Measurements from ENCODE around the gene ATOX1.

ATOX1 gene

DNA sequence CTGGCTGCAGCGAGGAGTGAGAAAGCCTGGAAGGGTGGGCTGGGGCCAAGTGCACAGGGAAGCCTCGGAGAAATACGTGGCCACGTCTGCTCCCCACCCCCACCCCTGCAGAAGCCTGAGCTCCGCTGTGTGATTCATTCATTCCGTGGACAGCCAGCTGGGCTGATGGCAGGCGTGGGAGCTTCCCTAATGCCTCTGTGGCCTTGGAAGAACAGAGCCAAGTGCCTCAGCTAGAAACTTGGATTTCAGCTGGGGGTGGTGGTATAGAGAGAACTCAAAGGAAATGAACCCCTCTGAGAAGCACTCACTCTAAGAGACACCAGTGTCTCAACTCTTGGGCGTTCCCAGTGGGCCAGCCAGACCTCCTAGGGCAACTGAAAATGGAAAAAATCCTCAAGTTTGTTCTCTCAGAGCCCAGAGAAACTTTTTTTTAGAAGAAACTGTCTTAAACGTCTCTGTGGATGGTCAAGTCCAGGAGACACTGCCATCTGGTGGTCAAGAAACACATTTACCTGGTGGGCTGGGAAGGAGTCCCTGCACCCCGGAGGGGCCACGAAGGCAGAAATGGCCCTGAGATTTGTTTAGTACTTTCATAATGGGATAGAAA, 18.0 kb downstream of the ATOX1 start:
- H3K4me3 ChIP-seq (ENCODE audit: low read depth, low read length): peak overlapping the region; percentile 39
- peak; percentile 88 for DNase-seq (ENCODE audit: low read depth, low spot score)
- peak; percentile 57 for TF ChIP-seq CTCF (IDR thresholded peaks at IDR 0.05; ENCODE audit: insufficient read depth, low read length, missing control alignments)
- CTCF ChIA-PET: interaction anchor here (0.7 to 22.0 kb wide), 28 partner anchors 9 to 422 kb away, joined by 3 to 652 read pairs (median 5); partner anchors contain the start of genes SLC36A1 and SPARC
- POLR2A ChIA-PET: interaction anchor here (0.6 to 8.4 kb wide), 15 partner anchors 9 to 293 kb away, joined by 3 to 383 read pairs (median 16); partner anchors contain the start of genes G3BP1, SLC36A1 and SPARC

DNA sequence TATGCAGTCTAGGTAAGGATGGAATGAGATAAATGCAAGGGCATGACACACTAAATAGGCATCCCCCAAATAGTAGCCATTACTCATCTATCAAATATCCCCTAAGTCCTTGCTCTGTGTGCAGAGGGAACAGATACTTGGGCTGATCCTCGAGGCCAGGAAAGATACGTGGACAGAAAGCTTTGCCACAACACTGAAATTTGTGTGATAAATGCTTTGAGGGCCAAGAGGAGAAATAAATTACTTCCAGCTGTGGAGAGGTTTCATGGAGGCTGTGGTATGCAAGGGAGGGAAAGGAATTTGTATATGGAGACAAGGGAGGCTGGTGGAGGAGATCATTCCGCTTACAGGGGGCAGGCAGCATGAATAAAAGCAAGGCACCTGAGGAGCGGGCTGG, 18.5 kb downstream of the ATOX1 start:
- ChIA-PET POLR2A (interaction anchor here (0.7 to 8.4 kb wide), 16 partner anchors 9 to 292 kb away, joined by 3 to 383 read pairs (median 12); partner anchors contain the start of genes G3BP1, SLC36A1 and SPARC), CTCF (interaction anchor here (0.7 to 22.0 kb wide), 23 partner anchors 8 to 421 kb away, joined by 3 to 652 read pairs (median 6); partner anchors contain the start of genes SLC36A1 and SPARC)
- peak; percentile 95 for DNase-seq (ENCODE audit: low read depth, low spot score)
- peak overlapping the region; percentile 37 for H3K4me3 ChIP-seq (ENCODE audit: low read depth, low read length)
- TF ChIP-seq CTCF (IDR thresholded peaks at IDR 0.05; ENCODE audit: insufficient read depth, low read length, missing control alignments): no peak

DNA sequence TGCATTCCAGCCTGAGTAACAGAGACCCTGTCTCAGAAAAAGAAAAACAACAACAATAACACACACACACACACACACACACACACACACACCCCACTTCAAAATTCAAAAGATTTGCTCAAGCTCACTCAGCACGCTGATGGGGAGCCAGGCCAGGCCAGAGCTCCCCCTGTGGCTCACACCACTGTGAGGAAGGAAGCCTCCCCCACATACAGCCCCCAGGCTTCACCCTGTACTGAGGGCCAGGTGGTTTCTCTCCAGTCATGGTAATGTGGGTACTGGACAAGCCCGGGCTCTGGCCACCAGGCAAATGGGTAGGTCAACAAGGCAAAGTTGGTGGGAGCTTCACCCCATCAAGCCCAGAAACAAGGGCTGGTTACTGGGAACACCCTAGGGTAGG, 19.0 kb downstream of the ATOX1 start:
- no peak overlapping the region for H3K4me3 ChIP-seq (ENCODE audit: low read depth, low read length)
- no peak for DNase-seq (ENCODE audit: low read depth, low spot score)
- TF ChIP-seq CTCF (IDR thresholded peaks at IDR 0.05; ENCODE audit: insufficient read depth, low read length, missing control alignments): no peak
- CTCF ChIA-PET: interaction anchor here (1.0 to 22.0 kb wide), 14 partner anchors 8 to 292 kb away, joined by 3 to 652 read pairs (median 9); partner anchors contain the start of genes SLC36A1 and SPARC
- POLR2A ChIA-PET: interaction anchor here (0.7 to 8.4 kb wide), 15 partner anchors 9 to 292 kb away, joined by 3 to 383 read pairs (median 16); partner anchors contain the start of genes G3BP1, SLC36A1 and SPARC

GRCh38 chr5:151738125-151738848, 20.1 kb downstream of the ATOX1 start:
- DNase-seq (ENCODE audit: low read depth, low spot score): no peak
- no peak overlapping the region for H3K4me3 ChIP-seq (ENCODE audit: low read depth, low read length)
- CTCF ChIA-PET: interaction anchor here (1.3 to 22.0 kb wide), 7 partner anchors 10 to 76 kb away, joined by 3 to 652 read pairs (median 6); no protein-coding TSS in a partner anchor
- no peak for TF ChIP-seq CTCF (IDR thresholded peaks at IDR 0.05; ENCODE audit: insufficient read depth, low read length, missing control alignments)
- POLR2A ChIA-PET: interaction anchor here (0.8 to 8.4 kb wide), 6 partner anchors 18 to 79 kb away, joined by 3 to 383 read pairs (median 109); partner anchors contain the start of gene SPARC

GRCh38 chr5:151737431-151737830, 21.0 kb downstream of the ATOX1 start:
- no peak for TF ChIP-seq CTCF (IDR thresholded peaks at IDR 0.05; ENCODE audit: insufficient read depth, low read length, missing control alignments)
- CTCF ChIA-PET: interaction anchor here (1.1 to 22.0 kb wide), 4 partner anchors 19 to 76 kb away, joined by 3 to 652 read pairs (median 176); partner anchors contain the start of gene SPARC
- POLR2A ChIA-PET: interaction anchor here (1.6 to 2.3 kb wide), 2 partner anchors 51 to 53 kb away, joined by 7 to 9 read pairs; partner anchors contain the start of gene SPARC
- H3K4me3 ChIP-seq (ENCODE audit: low read depth, low read length): no peak overlapping the region
- DNase-seq (ENCODE audit: low read depth, low spot score): no peak

Data from AG04449 (cell line).